Urinary bladder (tissue), 4 donors: ENCODE data around the gene NPAS2. TPM values are rescaled to one million over a fixed set of nuclear protein-coding genes. Genes with fewer than 3 reads are reported as not detected.

Experiments
- DNase-seq: peaks from one replicate; pipeline ENCODE4 v3.0.0-alpha.2; 2015; ENCODE audit errors: extremely low spot score
- H3K27ac ChIP-seq: one replicate; pipeline ENCODE4 v1.5.1; 2013; ENCODE audit warnings: low read depth, mild to moderate bottlenecking, moderate library complexity
- H3K36me3 ChIP-seq: one replicate; pipeline ENCODE4 v1.6.1; 2013; ENCODE audit warnings: mild to moderate bottlenecking, moderate library complexity; ENCODE audit not compliant: insufficient read depth
- H3K4me1 ChIP-seq: one replicate; pipeline ENCODE4 v1.6.1; 2013; ENCODE audit warnings: mild to moderate bottlenecking, moderate library complexity; ENCODE audit not compliant: insufficient read depth
- H3K4me3 ChIP-seq: one replicate; pipeline ENCODE4 v1.5.1; 2013; ENCODE audit warnings: low read depth, low read length
- WGBS: extraction: QIAGEN DNeasy Blood & Tissue Kit; methylation state at CpG from one replicate; pipeline ENCODE4 v1.1.7; 2013; 5-methylcytosine and 5-hydroxymethylcytosine counted together
- polyA plus RNA-seq: library from polyadenylated mRNA; stranded (reverse); fragments of 200-250 nt; gene quantifications from one replicate; pipeline ENCODE4 v1.2.3, GENCODE V29; 2013
- total RNA-seq: library from RNA; depleted of rRNA; stranded (reverse); fragments of >200 nt; gene quantifications from one replicate; pipeline ENCODE4 v1.2.3, GENCODE V29; 2014
- donor health status: healthy with polysubstance abuse.
- donor health status: healthy.

Gene NPAS2
- total and polyA plus RNA-seq, 2 donors, result 11.8 to 35.0 TPM

DNA sequence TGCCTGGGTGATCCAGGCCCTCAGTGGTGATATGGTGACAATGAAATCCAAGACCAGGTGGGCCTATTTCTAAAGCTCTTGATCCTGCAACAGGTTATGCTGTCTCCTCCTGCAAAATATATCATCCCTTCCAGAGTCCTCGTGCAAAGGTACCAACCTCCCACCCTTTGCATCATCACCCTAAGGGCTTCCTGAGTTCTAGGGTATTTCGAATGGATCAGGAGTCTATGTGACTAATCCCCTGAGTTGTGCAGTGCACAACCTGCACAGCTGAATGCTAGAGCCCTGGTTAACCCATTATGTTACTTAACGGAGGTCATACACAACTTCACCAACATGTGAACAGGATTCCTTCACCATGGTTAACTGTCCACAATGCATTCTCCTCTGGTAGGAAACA, 13.4 kb upstream of the NPAS2 start:
- DNase-seq, result no peak
- WGBS, result 81% methylated on average over 3 of the region's 3 CpGs
- H3K36me3 ChIP-seq, result no peaks in the 10 kb centered on the region
- H3K4me1 ChIP-seq, result no peaks in the 10 kb centered on the region
- H3K27ac ChIP-seq, result no peak overlapping the region
- no peak overlapping the region for H3K4me3 ChIP-seq

- WGBS, result 92% methylated on average over 4 of the region's 4 CpGs
These were observed 12.2 kb upstream of the NPAS2 start for GRCh38 chr2:100807707-100808106.

GRCh38 chr2:100808582-100808981, 11.4 kb upstream of the NPAS2 start:
- no peaks in the 10 kb centered on the region for H3K4me1 ChIP-seq
- no peak for DNase-seq
- no peaks in the 10 kb centered on the region for H3K36me3 ChIP-seq
- WGBS, result 81% methylated on average over 4 of the region's 4 CpGs
- no peak overlapping the region for H3K27ac ChIP-seq
- H3K4me3 ChIP-seq, result no peak overlapping the region

More at GRCh38 chr2:100807707-100808106, 12.2 kb upstream of the NPAS2 start:
- Histone ChIP-seq H3K27ac (no peak overlapping the region), H3K4me3 (no peak overlapping the region), H3K4me1 (no peaks in the 10 kb centered on the region), H3K36me3 (no peaks in the 10 kb centered on the region)
- DNase-seq, result no peak

DNA sequence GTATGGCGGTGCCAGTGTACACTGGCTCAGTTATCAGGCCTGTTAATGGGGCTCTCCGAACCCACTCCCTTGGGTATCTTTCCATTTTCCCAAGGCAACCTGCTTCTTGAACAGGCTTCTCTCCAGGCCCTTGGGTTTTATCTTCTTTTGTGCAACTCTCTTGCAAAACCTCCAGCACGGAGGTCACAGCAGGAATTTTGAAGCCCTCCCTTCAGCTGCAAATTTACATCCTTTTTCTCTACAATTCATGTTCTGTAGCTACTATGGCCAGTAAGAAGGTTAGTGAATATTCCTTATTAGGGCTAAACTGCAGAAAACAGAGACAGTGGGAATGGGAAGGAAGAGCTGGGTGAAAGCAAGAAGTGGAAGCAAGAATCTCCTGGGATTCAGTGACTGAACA, 10.4 kb upstream of the NPAS2 start:
- no peak for DNase-seq
- Histone ChIP-seq H3K4me1 (no peaks in the 10 kb centered on the region), H3K36me3 (no peaks in the 10 kb centered on the region), H3K4me3 (no peak overlapping the region), H3K27ac (no peak overlapping the region)
- WGBS, result 85% methylated on average over 3 of the region's 3 CpGs

DNA sequence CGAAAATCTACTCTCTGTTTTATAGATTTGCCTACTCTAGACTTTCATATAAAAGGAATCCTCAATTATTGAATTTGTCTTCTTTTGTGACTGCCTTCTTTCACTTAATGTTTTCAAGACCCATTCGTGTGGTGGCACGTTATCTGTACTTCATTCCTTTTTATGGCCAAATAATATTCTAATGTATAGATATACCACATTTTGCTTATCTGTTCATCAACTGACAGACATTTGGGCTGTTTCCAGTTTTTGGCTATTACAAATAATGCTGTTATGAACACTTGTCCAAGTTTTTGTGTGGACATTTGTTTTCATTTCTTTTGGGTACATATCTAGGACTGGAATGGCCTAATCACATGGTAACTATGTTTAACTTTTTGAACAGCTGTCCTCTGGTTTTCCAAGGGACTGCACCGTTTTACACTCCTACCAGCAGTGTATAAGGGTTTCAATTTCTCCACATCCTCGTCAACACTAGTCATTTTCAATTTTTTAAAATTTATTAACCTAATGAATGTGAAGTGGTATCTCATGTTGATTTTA, 9.3 kb upstream of the NPAS2 start:
- Histone ChIP-seq H3K4me1 (no peaks in the 10 kb centered on the region), H3K27ac (no peak overlapping the region), H3K36me3 (no peaks in the 10 kb centered on the region), H3K4me3 (no peak overlapping the region)
- WGBS, result 84% methylated on average over 5 of the region's 5 CpGs
- no peak for DNase-seq

GRCh38 chr2:100812116-100812515, 7.8 kb upstream of the NPAS2 start:
- no peaks in the 10 kb centered on the region for H3K4me1 ChIP-seq
- no peak overlapping the region for H3K27ac ChIP-seq
- 80% methylated on average over 4 of the region's 4 CpGs for WGBS
- no peaks in the 10 kb centered on the region for H3K36me3 ChIP-seq
- no peak overlapping the region for H3K4me3 ChIP-seq
- DNase-seq, result no peak

GRCh38 chr2:100812573-100812972, 7.4 kb upstream of the NPAS2 start:
- DNase-seq, result no peak

GRCh38 chr2:100813527-100813926, 6.4 kb upstream of the NPAS2 start:
- Histone ChIP-seq H3K4me3 (no peak overlapping the region), H3K4me1 (no peaks in the 10 kb centered on the region), H3K36me3 (no peaks in the 10 kb centered on the region), H3K27ac (no peak overlapping the region)
- WGBS, result 60% methylated on average over 4 of the region's 4 CpGs
- DNase-seq, result no peak

More at GRCh38 chr2:100812573-100812972, 7.4 kb upstream of the NPAS2 start:
- Histone ChIP-seq H3K27ac (no peak overlapping the region), H3K36me3 (no peaks in the 10 kb centered on the region), H3K4me1 (no peaks in the 10 kb centered on the region), H3K4me3 (no peak overlapping the region)
- WGBS, result 87% methylated on average over 4 of the region's 4 CpGs

DNA sequence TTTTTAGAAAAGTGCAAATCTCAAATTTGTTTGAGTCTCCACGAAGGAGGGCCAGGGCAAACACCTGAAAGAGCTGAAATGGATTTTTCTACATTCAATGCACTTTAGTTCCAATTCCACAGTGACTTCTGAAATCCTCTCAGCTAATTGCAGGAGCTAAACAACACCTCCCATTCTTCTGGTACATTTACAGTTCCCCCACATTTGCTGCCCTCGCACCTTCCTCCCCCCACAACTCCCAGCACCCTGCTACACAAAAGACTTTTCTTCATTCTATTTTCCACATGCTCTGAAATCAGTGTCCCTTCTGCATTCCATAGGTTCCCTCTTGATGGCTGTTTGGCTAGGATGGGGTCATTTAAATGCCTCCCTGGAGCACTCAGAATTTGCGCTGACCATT, 5.9 kb upstream of the NPAS2 start:
- Histone ChIP-seq H3K4me3 (no peak overlapping the region), H3K36me3 (no peaks in the 10 kb centered on the region), H3K27ac (no peak overlapping the region), H3K4me1 (no peaks in the 10 kb centered on the region)
- DNase-seq, result no peak
- 80% methylated on average over 3 of the region's 3 CpGs for WGBS

- H3K4me1 ChIP-seq, result no peaks in the 10 kb centered on the region
- H3K4me3 ChIP-seq, result no peak overlapping the region
- H3K27ac ChIP-seq, result no peak overlapping the region
- H3K36me3 ChIP-seq, result no peaks in the 10 kb centered on the region
- 84% methylated on average over 3 of the region's 3 CpGs for WGBS
- no peak for DNase-seq
These were observed 5.5 kb upstream of the NPAS2 start for GRCh38 chr2:100814453-100814852.

GRCh38 chr2:100817388-100817985, 2.5 kb upstream of the NPAS2 start:
- Histone ChIP-seq H3K4me1 (no peaks in the 10 kb centered on the region), H3K4me3 (no peak overlapping the region), H3K36me3 (no peaks in the 10 kb centered on the region), H3K27ac (no peak overlapping the region)
- WGBS, result 76% methylated on average over 7 of the region's 7 CpGs
- no peak for DNase-seq

DNA sequence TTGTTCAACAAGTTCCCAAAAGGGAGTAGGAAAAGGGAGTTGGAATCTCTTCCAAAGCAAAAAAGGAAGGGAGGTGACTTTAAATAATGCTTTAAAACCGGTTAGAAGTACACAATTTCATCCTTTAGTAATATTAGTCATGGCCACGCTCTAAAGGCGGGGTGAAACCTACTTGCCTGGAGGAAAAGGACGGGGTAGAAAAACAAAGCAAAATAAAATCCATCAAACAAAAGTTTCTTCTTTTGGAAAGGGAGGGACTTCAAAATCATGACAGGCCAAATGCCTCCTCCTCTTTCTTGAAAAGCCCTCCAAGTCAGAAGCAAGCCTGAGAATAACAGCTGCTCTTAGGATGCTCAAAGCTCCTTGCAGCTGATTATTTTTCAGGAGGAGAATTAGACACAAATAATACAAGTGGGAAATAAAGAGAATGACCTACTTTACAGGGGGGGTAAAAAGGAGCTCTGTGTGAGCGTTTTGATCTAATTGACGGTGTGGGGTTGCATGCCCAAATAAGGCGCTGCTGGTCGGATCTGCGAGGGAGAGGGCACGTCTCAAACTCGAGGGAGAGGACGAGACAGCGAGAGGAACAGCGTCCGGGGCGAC, 1.8 kb upstream of the NPAS2 start:
- no peaks in the 10 kb centered on the region for H3K4me1 ChIP-seq
- 18% methylated on average over 16 of the region's 16 CpGs for WGBS
- H3K36me3 ChIP-seq, result no peaks in the 10 kb centered on the region
- no peak for DNase-seq
- peak overlapping the region; percentile 79 for H3K27ac ChIP-seq
- peak overlapping the region; percentile 92 for H3K4me3 ChIP-seq

DNA sequence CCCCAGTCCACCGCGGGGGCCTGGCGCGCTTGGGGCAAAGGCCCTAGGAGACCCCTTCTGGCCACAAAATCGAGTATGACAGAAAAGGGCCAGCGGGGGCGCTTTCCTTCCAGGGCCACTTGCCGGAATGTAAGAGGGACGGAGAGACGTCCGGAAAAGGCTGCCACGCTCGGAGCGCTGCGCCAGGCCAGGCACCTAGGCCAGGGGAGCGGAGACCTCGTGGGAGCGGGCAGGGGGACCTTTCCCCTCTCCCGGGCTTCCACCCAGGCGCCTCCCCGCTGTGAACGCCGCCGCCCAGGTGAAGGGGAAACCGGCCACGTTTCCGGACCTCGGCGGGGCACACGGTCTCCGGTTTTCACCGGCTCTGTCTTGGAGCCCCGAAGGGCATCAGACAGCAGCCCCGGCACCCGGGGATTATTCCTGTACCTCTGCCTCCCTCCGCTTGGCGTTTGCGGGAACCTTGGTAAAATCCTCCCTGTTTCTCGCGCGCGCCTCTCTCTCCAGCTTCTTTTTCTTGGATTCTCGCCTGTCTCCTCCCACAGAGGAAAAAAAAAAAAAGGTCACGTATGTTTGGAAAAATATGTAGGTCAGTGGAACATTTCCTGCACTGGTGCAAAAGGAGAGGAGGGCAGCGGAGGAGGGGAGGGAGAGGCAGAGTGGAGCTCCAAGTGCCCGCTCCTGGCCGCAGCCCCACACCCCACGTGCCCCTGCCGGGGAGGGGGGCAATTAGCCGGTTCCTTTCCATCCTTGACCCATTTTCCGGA, 1.2 kb upstream of the NPAS2 start:
- Histone ChIP-seq H3K36me3 (no peaks in the 10 kb centered on the region), H3K27ac (peak overlapping the region; percentile 79), H3K4me3 (peak overlapping the region; percentile 92), H3K4me1 (no peaks in the 10 kb centered on the region)
- WGBS, result under 1% methylated on average over 51 of the region's 51 CpGs
- peak; percentile 53 for DNase-seq

DNA sequence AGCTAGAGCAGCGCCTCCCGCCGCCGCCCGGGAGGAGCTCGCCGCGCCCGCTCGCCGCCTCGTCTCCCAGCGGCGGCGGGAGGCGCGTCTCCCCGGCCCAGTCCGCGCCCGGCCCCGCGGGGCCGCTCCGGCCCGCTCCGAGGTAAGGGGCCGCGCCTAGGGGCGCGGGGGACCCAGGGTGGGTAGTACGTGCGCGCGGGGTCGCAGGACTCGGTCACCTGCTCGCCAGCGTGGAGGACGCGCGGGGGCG, 259 bp downstream of the NPAS2 start:
- Histone ChIP-seq H3K36me3 (no peaks in the 10 kb centered on the region), H3K4me1 (no peaks in the 10 kb centered on the region), H3K27ac (peak overlapping the region; percentile 49), H3K4me3 (peak overlapping the region; percentile 92)
- WGBS, result under 1% methylated on average over 43 of the region's 43 CpGs
- DNase-seq, result no peak
